SK-MEL-5 (cell line): ENCODE measurements around the gene PTPRO. TPM values are rescaled to one million over a fixed set of nuclear protein-coding genes. Genes with fewer than 3 reads are reported as not detected.
A peak's percentile ranks its signal among the peaks of the same experiment; 100 is the strongest.

Experiments
- DNase-seq: peaks from one replicate; pipeline ENCODE4 v3.0.0-alpha.2; 2016; ENCODE audit warnings: low read depth, low spot score
- in situ Hi-C: cut with HindIII; loops from 2 replicates; pipeline ENCODE4 v1.10.0; 2016; ENCODE audit warnings: low sequenced_read_pairs, high pct_unique_total_duplicates, low pct_unique_long_range_greater_than_20kb
- total RNA-seq: library from RNA; depleted of rRNA; stranded (reverse); fragments of >200 nt; shearing (Covaris generic); gene quantifications from 2 replicates; pipeline ENCODE4 v1.2.3, GENCODE V29; 2014

PTPRO gene
- total RNA-seq, 1 experiment from 2014 or later = 0.71 TPM

DNA sequence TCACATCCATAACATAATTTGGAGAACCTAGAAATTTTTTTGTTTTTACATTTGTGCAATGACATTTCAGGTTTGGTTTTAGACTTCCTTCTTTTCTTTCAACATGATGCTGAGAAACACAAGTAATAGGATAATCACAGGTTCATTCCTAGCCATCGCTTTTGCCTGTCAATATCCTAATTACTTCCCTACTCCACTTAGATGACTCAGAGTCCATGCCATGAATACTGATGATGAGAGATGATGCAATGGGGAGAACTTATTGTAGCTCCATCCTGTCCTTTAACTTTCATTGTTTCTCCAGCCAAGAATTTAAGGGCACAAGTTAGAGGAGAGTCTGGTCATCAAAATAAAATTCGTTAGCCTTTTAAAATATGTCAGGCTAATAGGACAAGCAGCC, 101.3 kb downstream of the PTPRO start:
- in situ Hi-C loops = no loop called here
- no peak for DNase-seq

- in situ Hi-C loops = no loop called here
- DNase-seq = no peak
Observed at GRCh38 chr12:15427913-15428312, 105.6 kb downstream of the PTPRO start.

GRCh38 chr12:15428632-15429031, 106.3 kb downstream of the PTPRO start:
- DNase-seq = peak; percentile 5
- in situ Hi-C loops = no loop called here

DNA sequence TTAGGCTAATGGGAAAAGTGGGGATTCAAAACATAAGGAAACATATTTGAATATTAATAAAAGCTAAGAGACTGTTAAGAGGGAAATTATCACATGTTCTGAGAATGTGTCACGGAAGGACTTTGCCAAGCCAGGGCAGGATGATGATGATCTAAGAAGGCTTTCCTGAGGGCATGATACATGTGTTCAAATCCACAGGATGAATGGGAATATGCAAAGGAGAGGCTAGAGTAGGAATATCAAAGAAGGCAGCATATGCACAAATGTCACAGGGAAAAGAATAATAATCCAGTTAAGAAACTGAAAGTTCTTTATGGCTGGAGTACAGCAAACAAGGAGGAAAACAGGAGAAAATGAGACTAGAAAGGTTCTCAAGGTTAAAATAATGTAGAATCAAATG, 107.0 kb downstream of the PTPRO start:
- in situ Hi-C loops = no loop called here
- DNase-seq = no peak

DNA sequence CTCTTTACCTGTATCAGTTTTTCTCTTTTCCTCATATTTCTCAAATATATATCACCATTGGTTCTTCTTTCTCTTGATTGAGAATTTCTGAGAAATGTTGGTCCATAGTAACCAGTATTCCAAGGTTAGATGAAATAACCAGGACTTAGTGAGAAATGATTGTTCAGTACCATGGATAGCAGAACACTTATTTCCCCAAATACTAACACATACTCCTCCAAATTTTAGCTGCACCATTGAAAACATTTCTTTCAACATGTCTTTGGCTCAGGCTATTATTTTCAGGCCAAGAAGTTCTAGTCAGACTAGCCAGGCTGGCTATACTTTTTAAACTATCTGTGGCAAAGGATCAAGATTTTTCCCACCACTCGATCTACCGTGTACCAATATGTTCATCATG, 113.3 kb downstream of the PTPRO start:
- in situ Hi-C loops = no loop called here
- no peak for DNase-seq

- in situ Hi-C loops = no loop called here
- no peak for DNase-seq
Observed at GRCh38 chr12:15439459-15439858, 117.2 kb downstream of the PTPRO start.

DNA sequence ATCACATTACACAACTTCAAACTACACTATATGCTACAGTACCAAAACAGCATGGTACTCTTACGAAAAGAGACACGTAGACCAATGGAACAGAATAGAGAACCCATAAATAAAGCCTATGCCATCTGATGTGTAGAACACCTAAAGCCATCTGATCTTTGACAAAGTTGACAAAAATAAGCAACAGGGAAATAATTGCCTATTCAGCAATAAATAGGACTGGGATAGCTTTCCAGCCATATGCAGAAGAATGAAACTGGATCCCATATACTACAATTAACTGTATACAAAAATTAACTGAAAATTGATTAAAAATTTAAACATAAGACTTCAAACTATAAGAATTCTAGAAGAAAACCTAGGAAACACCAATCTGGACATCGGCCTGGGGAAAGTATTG, 120.7 kb downstream of the PTPRO start:
- in situ Hi-C loops = no loop called here

GRCh38 chr12:15443611-15444010, 121.3 kb downstream of the PTPRO start:
- in situ Hi-C loops = no loop called here
- DNase-seq = no peak

More for the DNA sequence above, 120.7 kb downstream of the PTPRO start:
- DNase-seq = no peak

DNA sequence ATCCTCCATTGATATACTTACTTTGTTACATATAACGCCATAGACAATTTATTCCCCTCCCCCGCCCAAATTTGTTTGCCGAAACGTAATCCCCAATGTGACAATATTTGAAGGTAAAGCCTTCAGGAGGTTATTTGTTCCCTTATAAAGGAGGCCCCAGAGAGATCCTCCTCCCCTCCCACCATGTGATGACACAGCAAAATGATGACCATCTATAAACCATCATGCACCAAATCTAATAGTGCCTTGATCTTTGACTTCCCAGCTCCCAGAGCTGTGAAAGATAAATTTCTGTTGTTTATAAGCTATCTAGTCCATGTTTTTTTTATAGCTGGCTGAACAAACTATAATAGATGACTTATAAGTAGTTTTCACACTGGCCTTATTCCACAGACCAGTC, 122.2 kb downstream of the PTPRO start:
- no peak for DNase-seq
- in situ Hi-C loops = no loop called here

DNA sequence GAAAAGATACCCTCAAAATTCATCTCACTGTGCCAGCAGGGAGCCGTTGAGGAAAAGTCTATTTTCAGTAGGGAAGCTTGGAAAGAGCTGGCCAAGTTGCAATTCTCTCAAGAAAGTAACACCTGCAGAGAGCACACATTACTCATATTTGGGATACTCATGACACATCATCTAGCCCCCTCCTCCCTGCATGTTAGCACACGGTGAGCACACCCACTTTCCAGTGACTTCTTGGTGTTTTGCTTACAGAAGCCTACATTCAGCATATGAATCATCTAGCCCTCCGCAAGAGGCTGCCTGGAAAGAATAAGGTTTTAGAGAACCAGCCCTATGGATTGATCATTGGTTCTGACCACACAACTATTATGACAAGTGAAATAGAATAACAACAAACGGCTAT, 124.5 kb downstream of the PTPRO start:
- no peak for DNase-seq
- in situ Hi-C loops = no loop called here

- in situ Hi-C loops = no loop called here
- no peak for DNase-seq
Observed at GRCh38 chr12:15453613-15454012, 131.3 kb downstream of the PTPRO start.

DNA sequence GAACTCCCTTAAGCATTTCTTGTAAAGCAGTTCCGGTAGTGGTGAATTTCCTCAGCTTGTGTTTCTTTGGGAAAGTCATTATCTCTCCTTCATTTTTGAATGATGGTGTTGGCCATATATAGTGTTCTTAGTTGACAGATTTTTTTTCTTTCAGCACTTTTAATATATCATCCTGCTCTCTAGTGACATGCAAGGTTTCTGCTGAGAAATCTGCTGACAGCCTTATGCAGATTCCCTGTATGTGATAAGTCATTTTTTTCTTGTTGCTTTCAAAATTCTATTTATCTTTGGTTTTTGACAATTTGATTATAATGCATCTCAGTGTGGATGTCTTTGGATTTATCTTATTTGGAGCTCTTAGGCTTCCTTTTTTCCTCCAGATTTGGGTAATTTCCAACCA, 135.7 kb downstream of the PTPRO start:
- in situ Hi-C loops = no loop called here
- no peak for DNase-seq

DNA sequence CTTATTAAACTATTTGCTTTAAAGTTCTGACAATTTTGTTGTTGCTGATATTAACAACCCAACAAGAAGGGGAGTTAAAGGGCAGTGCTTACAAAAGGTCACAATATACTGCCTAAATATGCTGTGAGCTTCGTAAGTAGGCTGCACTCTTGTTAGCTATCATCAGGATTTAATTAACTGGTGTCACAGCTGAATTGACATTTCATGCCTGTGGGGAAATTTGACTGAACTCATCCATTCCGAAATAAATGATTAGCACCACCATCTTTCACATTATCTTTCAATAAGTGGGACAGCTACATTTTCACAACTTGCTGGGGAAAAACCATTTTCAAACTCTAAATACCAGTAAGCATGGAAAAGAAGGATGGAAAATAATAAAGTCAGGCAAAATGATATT, 146.6 kb downstream of the PTPRO start:
- no peak for DNase-seq
- in situ Hi-C loops = no loop called here

DNA sequence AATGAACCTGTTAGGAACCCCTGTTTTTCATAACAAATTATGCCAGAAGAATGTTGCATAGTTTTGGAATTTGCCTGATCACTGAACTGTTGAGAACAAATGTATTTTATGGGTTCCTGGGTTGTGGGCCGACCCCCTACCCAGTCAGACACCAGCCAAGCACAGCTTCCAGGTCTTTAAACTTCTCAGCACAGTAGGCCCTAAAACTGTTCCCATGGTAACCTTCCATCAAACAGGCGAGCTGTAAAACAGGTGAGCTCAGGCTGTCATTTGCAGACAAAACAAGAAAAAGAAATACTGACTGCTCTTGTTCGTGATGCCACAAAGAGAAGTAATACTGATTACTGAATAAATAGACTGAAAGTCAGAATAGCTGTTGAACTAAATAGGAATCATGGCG, 147.0 kb downstream of the PTPRO start:
- DNase-seq = no peak
- in situ Hi-C loops = no loop called here

DNA sequence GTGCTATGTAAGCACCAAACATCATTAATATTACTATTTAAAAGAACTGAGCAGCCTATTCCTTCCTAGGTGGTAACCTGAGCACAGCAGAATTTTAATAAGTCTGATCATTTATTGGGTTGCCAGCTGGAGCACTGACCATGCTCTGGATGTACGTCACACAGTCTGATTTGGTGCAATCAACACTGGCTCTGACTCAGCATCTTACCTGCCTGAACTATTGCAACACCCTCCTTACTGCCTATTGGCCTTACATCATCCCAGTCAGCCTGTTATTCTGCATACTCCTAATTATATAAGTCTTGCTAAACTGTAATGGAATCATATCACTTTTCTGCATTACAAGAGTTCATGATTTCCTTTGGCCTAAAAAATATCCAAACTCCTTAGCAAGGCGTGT, 149.7 kb downstream of the PTPRO start:
- no peak for DNase-seq
- in situ Hi-C loops = no loop called here

GRCh38 chr12:15474766-15475165, 152.5 kb downstream of the PTPRO start:
- DNase-seq = no peak
- in situ Hi-C loops = no loop called here

DNA sequence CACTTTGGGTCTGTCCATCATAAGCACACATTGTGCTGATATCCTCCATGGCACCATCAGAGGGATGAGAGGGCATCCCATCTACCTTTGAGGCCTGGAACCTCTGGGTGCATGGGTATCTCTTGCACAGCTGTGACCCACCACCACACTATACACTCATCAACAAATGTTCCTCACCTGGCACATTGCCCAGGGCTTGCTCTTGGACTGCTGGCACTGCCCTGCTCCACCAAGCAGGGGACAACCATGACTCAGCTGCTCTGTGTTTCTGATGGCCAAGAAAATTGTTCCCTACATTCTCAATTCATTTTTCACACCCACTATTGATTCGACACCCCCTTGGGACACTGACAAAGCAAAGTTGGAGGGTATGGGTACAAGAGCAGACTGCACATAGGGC, 155.5 kb downstream of the PTPRO start:
- no peak for DNase-seq
- in situ Hi-C loops = no loop called here

DNA sequence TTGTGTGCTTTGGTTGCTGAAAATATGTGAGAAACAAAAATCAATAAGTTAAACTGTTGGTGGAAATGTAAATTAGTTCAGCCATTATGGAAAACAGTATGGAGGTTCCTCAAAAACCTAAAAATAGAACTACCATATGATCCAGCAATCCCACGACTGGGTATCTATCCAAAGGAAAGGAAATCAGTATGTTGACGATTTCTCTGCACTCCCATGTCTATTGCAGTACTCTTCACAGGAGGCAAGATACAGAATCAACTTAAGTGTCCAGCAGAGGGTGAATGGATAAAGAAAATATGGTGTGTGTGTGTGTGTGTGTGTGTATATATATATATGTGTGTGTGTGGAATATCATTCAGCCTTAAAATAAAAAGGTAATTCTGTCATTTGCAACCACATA, 159.5 kb downstream of the PTPRO start:
- DNase-seq = no peak
- in situ Hi-C loops = no loop called here

DNA sequence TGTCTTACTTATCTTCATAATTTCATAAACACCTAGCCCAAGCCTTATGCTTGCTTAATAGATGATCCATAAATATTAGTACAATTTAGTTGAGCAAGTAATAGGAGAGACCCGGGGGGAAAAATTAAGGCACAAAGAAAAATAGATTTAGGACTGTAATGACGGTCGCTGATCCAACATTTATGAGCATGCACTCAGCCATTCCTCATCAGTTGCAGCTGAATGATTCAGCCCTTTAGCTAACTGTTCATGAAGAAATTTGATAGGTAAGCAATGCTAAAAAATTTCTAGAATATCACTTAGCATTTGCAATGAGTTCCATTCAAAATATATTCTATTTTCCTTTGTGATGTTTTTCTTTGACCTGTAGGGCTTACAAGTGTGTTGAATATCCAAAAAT, 163.2 kb downstream of the PTPRO start:
- DNase-seq = no peak
- in situ Hi-C loops = no loop called here

- in situ Hi-C loops = no loop called here
- DNase-seq = no peak
Observed at GRCh38 chr12:15486859-15487258, 164.6 kb downstream of the PTPRO start.
